Keratinocyte (primary cell): Measurements from ENCODE around the gene TMEM258.

Experiments
- EZH2 ChIP-seq: IDR thresholded peaks from one replicate; pipeline ENCODE4 v1.6.1; 2012; ENCODE audit warnings: inconsistent platforms, mild to moderate bottlenecking, low read length, moderate library complexity
- TF ChIP-seq, protein P1 (sequence below), 3 experiments: IDR thresholded peaks in 1 of 3; conservative IDR thresholded peaks in 1 of 3; optimal IDR thresholded peaks in 1 of 3; 2 replicates in 2 of 3; 3 replicates in 1 of 3; pipeline versions ENCODE3 to v1.5.1; 2011; ENCODE audit warnings: low read length in 3 of 3, mild to moderate bottlenecking in 3 of 3, moderate library complexity in 2 of 3, control low read depth in 1 of 3, inconsistent platforms in 1 of 3; ENCODE audit not compliant: insufficient read depth in 2 of 3; ENCODE audit errors: extremely low read depth in 1 of 3

DNA sequence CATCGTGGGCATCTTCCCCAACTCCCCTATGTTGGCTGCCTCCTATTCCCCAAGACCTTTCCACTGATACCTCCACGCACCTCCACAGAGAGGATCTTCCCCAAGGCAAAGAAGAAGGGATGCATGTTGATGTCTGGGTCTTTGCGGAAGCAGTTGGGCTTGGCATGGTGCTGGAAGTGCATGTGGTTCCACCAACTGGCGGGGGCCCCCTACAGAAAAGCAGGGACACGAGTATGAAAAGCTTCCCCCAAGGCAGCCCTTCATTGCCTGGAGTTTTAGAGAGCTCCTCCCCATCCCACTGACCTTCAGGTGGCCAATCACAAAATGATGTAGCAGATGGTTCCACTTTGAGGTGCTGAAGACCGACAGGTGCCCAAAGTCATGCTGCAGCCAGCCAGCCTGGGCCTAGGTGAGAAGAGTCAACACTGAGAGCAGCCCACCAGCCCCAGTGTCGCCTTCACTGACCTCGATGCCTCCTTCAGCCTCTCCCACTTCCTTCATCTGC is 18.3 kb upstream of the TMEM258 start:
- TF ChIP-seq, protein P1, sequence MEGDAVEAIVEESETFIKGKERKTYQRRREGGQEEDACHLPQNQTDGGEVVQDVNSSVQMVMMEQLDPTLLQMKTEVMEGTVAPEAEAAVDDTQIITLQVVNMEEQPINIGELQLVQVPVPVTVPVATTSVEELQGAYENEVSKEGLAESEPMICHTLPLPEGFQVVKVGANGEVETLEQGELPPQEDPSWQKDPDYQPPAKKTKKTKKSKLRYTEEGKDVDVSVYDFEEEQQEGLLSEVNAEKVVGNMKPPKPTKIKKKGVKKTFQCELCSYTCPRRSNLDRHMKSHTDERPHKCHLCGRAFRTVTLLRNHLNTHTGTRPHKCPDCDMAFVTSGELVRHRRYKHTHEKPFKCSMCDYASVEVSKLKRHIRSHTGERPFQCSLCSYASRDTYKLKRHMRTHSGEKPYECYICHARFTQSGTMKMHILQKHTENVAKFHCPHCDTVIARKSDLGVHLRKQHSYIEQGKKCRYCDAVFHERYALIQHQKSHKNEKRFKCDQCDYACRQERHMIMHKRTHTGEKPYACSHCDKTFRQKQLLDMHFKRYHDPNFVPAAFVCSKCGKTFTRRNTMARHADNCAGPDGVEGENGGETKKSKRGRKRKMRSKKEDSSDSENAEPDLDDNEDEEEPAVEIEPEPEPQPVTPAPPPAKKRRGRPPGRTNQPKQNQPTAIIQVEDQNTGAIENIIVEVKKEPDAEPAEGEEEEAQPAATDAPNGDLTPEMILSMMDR (optimal IDR thresholded peaks at IDR 0.05 in 1 of 3, IDR thresholded peaks at IDR 0.05 in 1 of 3, conservative IDR thresholded peaks at IDR 0.05 in 1 of 3; ENCODE audit: extremely low read depth in 1 of 3, insufficient read depth in 2 of 3, low read length in 3 of 3) = no peak
- TF ChIP-seq EZH2 = no peak
